Tibial nerve (tissue), 4 donors: ENCODE results near the gene TNIP1. TPM values are rescaled to one million over a fixed set of nuclear protein-coding genes. Genes with fewer than 3 reads are reported as not detected.

Source experiments
- DNase-seq, 2 donors: peaks; one replicate each; pipeline ENCODE4 v3.0.0-alpha.2; 2019; ENCODE audit warnings: low spot score in 2 of 2
- H3K27ac ChIP-seq, 4 donors: fragments of 200-600 bp; sonication (generic) in 3 of 4; one replicate each; pipeline ENCODE4 v1.5.1; 2017 to 2019; ENCODE audit warnings: mild to moderate bottlenecking in 1 of 4
- H3K27me3 ChIP-seq, 2 donors: fragments of 200-600 bp; sonication (generic) in 1 of 2; one replicate each; pipeline versions ENCODE4 v1.5.1 to v1.6.0; 2017 to 2019
- H3K36me3 ChIP-seq, 3 donors: fragments of 200-600 bp; sonication (generic); one replicate each; pipeline ENCODE4 v1.5.1; 2018 to 2019
- H3K4me1 ChIP-seq, 4 donors: fragments of 200-600 bp; sonication (generic) in 3 of 4; one replicate each; pipeline ENCODE4 v1.5.1; 2017 to 2019
- H3K4me3 ChIP-seq, 4 donors: fragments of 200-600 bp; sonication (generic) in 3 of 4; one replicate each; pipeline ENCODE4 v1.5.1; 2017 to 2019; ENCODE audit warnings: mild to moderate bottlenecking in 1 of 4, moderate library complexity in 1 of 4
- H3K9me3 ChIP-seq, 4 donors: fragments of 200-600 bp; sonication (generic) in 3 of 4; one replicate each; pipeline ENCODE4 v1.5.1; 2017 to 2019
- EP300 ChIP-seq, 2 donors: sonication (generic); formaldehyde crosslinking; IDR thresholded peaks; one replicate each; pipeline ENCODE4 v1.6.1; 2017; ENCODE audit warnings: antibody characterized with exemption in 2 of 2, mild to moderate bottlenecking in 1 of 2
- POLR2A ChIP-seq, 2 donors: fragments of 450-650 bp; IDR thresholded peaks; one replicate each; pipeline ENCODE4 v1.6.1; 2017; ENCODE audit warnings: antibody characterized with exemption in 2 of 2, mild to moderate bottlenecking in 2 of 2, moderate library complexity in 2 of 2
- WGBS, 2 donors: methylation state at CpG; one replicate each; pipeline ENCODE4 v1.1.5; 2018; 5-methylcytosine and 5-hydroxymethylcytosine counted together
- total RNA-seq, 4 donors: library from RNA; depleted of rRNA; stranded (reverse); fragments of >200 nt; gene quantifications; one replicate each; pipeline ENCODE4 v1.1.0, GENCODE V29; 2016
- TF ChIP-seq, protein P1 (sequence below), 5 experiments: fragments of 200-600 bp in 3 of 5; fragments of 450-650 bp in 2 of 5; sonication (generic) in 3 of 5; IDR thresholded peaks; one replicate each; pipeline ENCODE4 v1.5.1; 2016 to 2019; ENCODE audit warnings: antibody characterized with exemption in 5 of 5, mild to moderate bottlenecking in 3 of 5, moderate library complexity in 2 of 5

Gene TNIP1
- total RNA-seq, 4 donors from 2014 or later: 91.2 to 108 (median 94.3) TPM

DNA sequence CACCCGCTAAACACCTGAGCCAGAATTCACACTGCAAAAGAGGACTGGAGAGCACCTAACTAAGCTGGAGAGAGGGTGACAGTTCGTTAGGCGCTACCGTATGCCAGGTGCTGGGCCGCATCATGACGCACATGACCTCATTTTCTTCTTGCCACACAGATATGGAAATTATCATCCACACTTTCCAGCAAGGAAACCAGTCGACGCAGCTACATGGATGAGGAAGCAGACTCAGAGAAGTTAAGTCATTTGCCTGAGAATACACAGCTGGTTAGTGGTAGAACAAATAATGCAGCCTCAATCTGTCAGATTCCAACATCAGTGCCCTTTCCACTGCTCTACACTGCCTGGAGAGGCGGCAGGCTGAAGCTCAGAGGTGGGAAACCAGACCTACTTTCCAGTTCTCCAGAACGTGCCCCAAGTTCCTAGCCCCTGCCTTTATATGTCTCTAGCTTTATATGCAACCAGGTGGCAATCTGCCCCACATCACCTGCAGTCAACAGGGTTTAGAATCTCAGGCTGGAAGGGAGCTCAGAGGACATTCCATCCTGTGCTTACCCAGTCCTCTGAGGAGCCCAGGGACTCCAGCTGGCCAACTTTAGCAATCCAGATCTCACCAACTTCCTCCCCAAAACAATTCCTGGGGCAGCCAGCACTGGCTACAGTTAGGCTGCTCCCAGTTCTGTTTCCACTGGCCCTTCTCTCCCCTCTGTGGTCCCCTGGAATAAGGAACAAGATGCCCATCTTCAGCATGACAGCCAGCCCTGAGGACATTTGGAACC lies 8.8 kb downstream of the TNIP1 start:
- Histone ChIP-seq H3K4me3 (no peak overlapping the region), H3K27me3 (no peaks in the 10 kb centered on the region), H3K4me1 (peaks cover 0 to 66% (median 32%) of the 10 kb centered on the region in 4 donors), H3K27ac (no peak overlapping the region), H3K36me3 (peaks cover 0 to 11% (median 0%) of the 10 kb centered on the region in 3 donors), H3K9me3 (no peaks in the 10 kb centered on the region)
- 93 to 94% methylated on average over 10 of the region's 10 CpGs for WGBS, 2 donors
- TF ChIP-seq, protein P1, sequence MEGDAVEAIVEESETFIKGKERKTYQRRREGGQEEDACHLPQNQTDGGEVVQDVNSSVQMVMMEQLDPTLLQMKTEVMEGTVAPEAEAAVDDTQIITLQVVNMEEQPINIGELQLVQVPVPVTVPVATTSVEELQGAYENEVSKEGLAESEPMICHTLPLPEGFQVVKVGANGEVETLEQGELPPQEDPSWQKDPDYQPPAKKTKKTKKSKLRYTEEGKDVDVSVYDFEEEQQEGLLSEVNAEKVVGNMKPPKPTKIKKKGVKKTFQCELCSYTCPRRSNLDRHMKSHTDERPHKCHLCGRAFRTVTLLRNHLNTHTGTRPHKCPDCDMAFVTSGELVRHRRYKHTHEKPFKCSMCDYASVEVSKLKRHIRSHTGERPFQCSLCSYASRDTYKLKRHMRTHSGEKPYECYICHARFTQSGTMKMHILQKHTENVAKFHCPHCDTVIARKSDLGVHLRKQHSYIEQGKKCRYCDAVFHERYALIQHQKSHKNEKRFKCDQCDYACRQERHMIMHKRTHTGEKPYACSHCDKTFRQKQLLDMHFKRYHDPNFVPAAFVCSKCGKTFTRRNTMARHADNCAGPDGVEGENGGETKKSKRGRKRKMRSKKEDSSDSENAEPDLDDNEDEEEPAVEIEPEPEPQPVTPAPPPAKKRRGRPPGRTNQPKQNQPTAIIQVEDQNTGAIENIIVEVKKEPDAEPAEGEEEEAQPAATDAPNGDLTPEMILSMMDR (IDR thresholded peaks at IDR 0.05): no peak
- TF ChIP-seq POLR2A (IDR thresholded peaks at IDR 0.05) (no peak), EP300 (IDR thresholded peaks at IDR 0.05) (no peak)
- DNase-seq: no peak

DNA sequence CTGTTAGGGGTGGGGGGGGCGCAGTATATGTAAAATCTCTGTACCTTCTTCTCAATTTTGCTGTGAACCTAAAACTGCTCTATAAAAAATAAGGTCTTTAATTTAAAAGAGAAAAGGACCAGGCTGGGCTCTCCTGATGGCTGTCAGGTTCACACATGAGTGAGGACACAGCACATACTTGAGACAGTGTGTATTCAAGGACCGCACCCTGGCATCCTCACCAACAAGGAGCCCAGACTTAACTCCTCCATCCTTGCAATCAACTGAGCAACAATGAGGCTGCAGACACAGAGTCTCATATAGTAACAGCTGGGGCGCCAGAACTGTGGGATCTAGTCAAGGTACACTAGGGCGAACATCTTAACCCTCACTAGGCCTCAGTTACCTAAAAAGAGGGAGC lies 9.8 kb downstream of the TNIP1 start:
- Histone ChIP-seq H3K9me3 (no peaks in the 10 kb centered on the region), H3K27me3 (no peaks in the 10 kb centered on the region), H3K36me3 (peaks cover 0 to 11% (median 0%) of the 10 kb centered on the region in 3 donors), H3K4me1 (peaks cover 0 to 66% (median 35%) of the 10 kb centered on the region in 4 donors), H3K4me3 (no peak overlapping the region), H3K27ac (peak overlapping the region in 1 of 4 donors; percentile 29)
- 92 to 93% methylated on average over 4 of the region's 4 CpGs for WGBS, 2 donors
- no peak for DNase-seq
- no peak for TF ChIP-seq EP300 (IDR thresholded peaks at IDR 0.05)
- TF ChIP-seq POLR2A (IDR thresholded peaks at IDR 0.05): no peak
- TF ChIP-seq, protein P1 (IDR thresholded peaks at IDR 0.05): no peak

DNA sequence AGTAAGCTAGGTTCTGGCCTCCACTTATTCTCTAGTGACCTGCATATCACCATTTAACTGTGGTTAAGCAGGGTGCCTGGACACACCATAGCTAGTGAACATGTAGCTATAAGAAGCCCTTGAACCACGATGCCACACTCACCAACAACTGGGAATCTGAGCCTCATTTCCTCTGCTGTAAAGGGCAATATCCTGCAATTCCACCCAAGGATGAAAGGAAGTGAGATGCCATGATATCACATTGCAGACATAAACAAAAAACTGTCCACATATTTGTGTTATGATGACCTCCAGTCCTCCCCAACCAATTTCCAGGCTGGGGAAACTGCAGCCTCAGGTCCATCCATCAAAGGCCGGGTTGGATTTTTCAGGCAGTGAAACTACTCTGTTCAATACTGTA lies 10.4 kb downstream of the TNIP1 start:
- no peaks in the 10 kb centered on the region for H3K27me3 ChIP-seq
- H3K27ac ChIP-seq: no peak overlapping the region
- TF ChIP-seq, protein P1 (IDR thresholded peaks at IDR 0.05): no peak
- TF ChIP-seq EP300 (IDR thresholded peaks at IDR 0.05) (no peak), POLR2A (IDR thresholded peaks at IDR 0.05) (no peak)
- H3K4me3 ChIP-seq: no peak overlapping the region
- peaks cover 0 to 64% (median 35%) of the 10 kb centered on the region in 4 donors for H3K4me1 ChIP-seq
- no peaks in the 10 kb centered on the region for H3K9me3 ChIP-seq
- DNase-seq: no peak
- H3K36me3 ChIP-seq: peaks cover 0 to 11% (median 0%) of the 10 kb centered on the region in 3 donors
- WGBS, 2 donors: 77 to 81% methylated on average over 2 of the region's 2 CpGs

DNA sequence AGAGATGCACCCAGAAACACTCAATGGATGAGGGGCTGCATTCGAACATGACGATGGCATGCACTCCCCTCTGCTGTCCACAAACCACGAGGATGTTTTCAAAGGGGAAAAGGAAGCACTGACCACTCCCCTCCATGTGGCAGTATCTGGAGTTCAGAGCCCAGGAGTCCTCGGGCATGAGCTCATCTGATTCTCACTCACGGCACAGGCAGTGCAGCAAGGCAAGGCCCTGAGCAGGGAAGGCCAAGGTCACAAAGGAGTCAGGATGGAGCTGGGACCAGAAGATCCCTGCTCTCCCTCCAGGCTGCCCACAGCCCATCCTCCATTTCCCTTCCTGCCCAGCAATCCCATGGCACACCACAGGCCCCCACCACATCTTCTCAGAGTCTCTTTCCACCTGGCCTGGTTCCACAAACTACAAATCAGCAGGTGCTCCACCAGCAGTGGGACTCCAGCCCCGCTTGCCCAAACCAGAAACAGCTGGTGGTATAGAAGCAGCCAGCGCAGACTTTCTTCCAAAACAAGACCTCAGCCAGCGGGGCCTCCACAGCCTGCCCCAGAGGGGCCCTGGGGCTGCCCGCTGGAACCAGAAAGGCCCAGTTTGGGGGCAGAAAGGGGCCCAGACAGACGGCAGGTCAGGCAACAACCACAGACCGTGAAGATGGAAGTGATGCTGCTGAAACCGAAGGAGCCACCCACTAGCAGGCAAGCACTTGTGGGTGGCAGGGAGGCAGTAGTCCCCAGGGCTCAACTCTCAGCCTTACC lies 12.2 kb downstream of the TNIP1 start:
- DNase-seq: no peak
- no peaks in the 10 kb centered on the region for H3K27me3 ChIP-seq
- peaks cover 0 to 11% (median 0%) of the 10 kb centered on the region in 3 donors for H3K36me3 ChIP-seq
- TF ChIP-seq, protein P1 (IDR thresholded peaks at IDR 0.05): no peak
- no peak for TF ChIP-seq EP300 (IDR thresholded peaks at IDR 0.05)
- no peak for TF ChIP-seq POLR2A (IDR thresholded peaks at IDR 0.05)
- no peak overlapping the region for H3K4me3 ChIP-seq
- WGBS, 2 donors: 36 to 48% methylated on average over 11 to 12 of the region's 12 CpGs
- no peaks in the 10 kb centered on the region for H3K9me3 ChIP-seq
- peaks cover 0 to 78% (median 46%) of the 10 kb centered on the region in 4 donors for H3K4me1 ChIP-seq
- peak overlapping the region in 3 of 4 donors; percentile 48 to 68 (median 57) for H3K27ac ChIP-seq
